Measurements from ENCODE around the gene IL17B. TPM values are rescaled to one million over a fixed set of nuclear protein-coding genes. Genes with fewer than 3 reads are reported as not detected.

The IL17B gene
- total RNA-seq, 2 experiments from 2014 or later, result not detected

- peaks cover 5% of the 10 kb centered on the region for H3K4me1 ChIP-seq (ENCODE audit: insufficient read depth, low read length, poor library complexity, severe bottlenecking)
- intact Hi-C loops (cut with micrococcal nuclease; ENCODE audit: unreplicated experiment), result loop anchor here (1.0 kb wide), 1 partner anchor 54 kb away; no protein-coding TSS in a partner anchor
- ChIA-PET CTCF (ENCODE audit: unreplicated experiment) (interaction anchor here (1.4 kb wide), 2 partner anchors 51 to 76 kb away, joined by 5 to 7 read pairs; no protein-coding TSS in a partner anchor), POLR2A (interaction anchor here (0.6 to 1.1 kb wide), 2 partner anchors 13 to 37 kb away, joined by 3 to 4 read pairs; partner anchors contain the start of gene PCYOX1L)
- BruUV-seq (replicated peaks), result no TSS peak
- H4K20me1 ChIP-seq (ENCODE audit: insufficient read depth, low read length), result no peaks in the 10 kb centered on the region
- TF ChIP-seq EZH2phosphoT487 (IDR thresholded peaks at IDR 0.05; ENCODE audit: borderline replicate concordance, low read depth, low read length) (no peak), CTCF (conservative IDR thresholded peaks at IDR 0.05; ENCODE audit: low read length) (no peak)
- H3K27ac ChIP-seq (ENCODE audit: low read depth, low read length, poor library complexity, severe bottlenecking), result no peak overlapping the region
- H3K4me3 ChIP-seq (ENCODE audit: low read depth, low read length, poor library complexity, severe bottlenecking), result no peak overlapping the region
- H3K4me2 ChIP-seq (ENCODE audit: low read length), result no peak overlapping the region
- H3K36me3 ChIP-seq (ENCODE audit: insufficient read depth, low read length), result no peaks in the 10 kb centered on the region
- no peaks in the 10 kb centered on the region for H3K9me3 ChIP-seq (ENCODE audit: low read length)
- no peak for DNase-seq (ENCODE audit: low spot score)
- no peaks in the 10 kb centered on the region for H3K79me2 ChIP-seq (ENCODE audit: insufficient read depth, low read depth, low read length)
- no peak overlapping the region for H2AFZ ChIP-seq (ENCODE audit: low read length)
- no peaks in the 10 kb centered on the region for H3K9me2 ChIP-seq (ENCODE audit: insufficient read depth, low read length)
Observed at GRCh38 chr5:149370878-149371277, 8.2 kb downstream of the IL17B start.

GRCh38 chr5:149367972-149368645 is 11.0 kb downstream of the IL17B start:
- Histone ChIP-seq H3K9me2 (ENCODE audit: insufficient read depth, low read length) (no peaks in the 10 kb centered on the region), H3K36me3 (ENCODE audit: insufficient read depth, low read length) (no peaks in the 10 kb centered on the region), H3K4me3 (ENCODE audit: low read depth, low read length, poor library complexity, severe bottlenecking) (no peak overlapping the region), H4K20me1 (ENCODE audit: insufficient read depth, low read length) (no peaks in the 10 kb centered on the region), H3K9me3 (ENCODE audit: low read length) (no peaks in the 10 kb centered on the region), H2AFZ (ENCODE audit: low read length) (no peak overlapping the region), H3K4me2 (ENCODE audit: low read length) (no peak overlapping the region), H3K27ac (ENCODE audit: low read depth, low read length, poor library complexity, severe bottlenecking) (no peak overlapping the region), H3K79me2 (ENCODE audit: insufficient read depth, low read depth, low read length) (no peaks in the 10 kb centered on the region), H3K4me1 (ENCODE audit: insufficient read depth, low read length, poor library complexity, severe bottlenecking) (peaks cover 5% of the 10 kb centered on the region)
- no TSS peak for BruUV-seq (replicated peaks)
- DNase-seq (ENCODE audit: low spot score), result no peak
- ChIA-PET CTCF (ENCODE audit: unreplicated experiment) (interaction anchor here (1.0 to 2.0 kb wide), 3 partner anchors 10 to 51 kb away, joined by 3 to 8 read pairs (median 5); partner anchors contain the start of gene PCYOX1L), POLR2A (interaction anchor here (0.8 to 1.4 kb wide), 5 partner anchors 7 to 208 kb away, joined by 3 to 6 read pairs (median 4); partner anchors contain the start of gene PCYOX1L)
- TF ChIP-seq CTCF (conservative IDR thresholded peaks at IDR 0.05; ENCODE audit: low read length) (no peak), EZH2phosphoT487 (IDR thresholded peaks at IDR 0.05; ENCODE audit: borderline replicate concordance, low read depth, low read length) (no peak)
- intact Hi-C loops (cut with micrococcal nuclease; ENCODE audit: unreplicated experiment), result no loop called here

All from OCI-LY7 (cell line).